ENCODE results near the gene LRRFIP1. TPM values are rescaled to one million over a fixed set of nuclear protein-coding genes. Genes with fewer than 3 reads are reported as not detected.
A peak's percentile ranks its signal among the peaks of the same experiment; 100 is the strongest.
"Not testable (repeated sequence)": the region's sequence is repeated elsewhere in the genome, so short reads cannot be mapped to it uniquely, and the experiment has no call there.

Gene LRRFIP1
- polyA plus RNA-seq, 1 donor from 2014 or later: 123 TPM

GRCh38 chr2:237742614-237743013 lies 115.2 kb downstream of the LRRFIP1 start:
- Mint-ChIP-seq H3K27me3 (no peaks in the 10 kb centered on the region), H3K36me3 (no peaks in the 10 kb centered on the region), H3K27ac (peak overlapping the region; percentile 52 to 98 (median 59)), H3K4me3 (no peak overlapping the region), H3K9me3 (no peaks in the 10 kb centered on the region), H3K4me1 (peaks cover 19 to 32% (median 22%) of the 10 kb centered on the region in 3 donors)

GRCh38 chr2:237743024-237743423 lies 115.6 kb downstream of the LRRFIP1 start:
- Mint-ChIP-seq H3K4me3 (peak overlapping the region in 1 of 4 donors; percentile 23), H3K9me3 (no peaks in the 10 kb centered on the region), H3K27ac (peak overlapping the region; percentile 52 to 98 (median 80)), H3K27me3 (no peaks in the 10 kb centered on the region), H3K36me3 (no peaks in the 10 kb centered on the region), H3K4me1 (peaks cover 19 to 28% (median 22%) of the 10 kb centered on the region in 3 donors)

- H3K4me3 Mint-ChIP-seq: peak overlapping the region in 1 of 4 donors; percentile 23
- no peaks in the 10 kb centered on the region for H3K27me3 Mint-ChIP-seq
- peaks cover 19 to 28% (median 22%) of the 10 kb centered on the region in 3 donors for H3K4me1 Mint-ChIP-seq
- no peaks in the 10 kb centered on the region for H3K9me3 Mint-ChIP-seq
- H3K27ac Mint-ChIP-seq: peak overlapping the region; percentile 8 to 98 (median 80)
- H3K36me3 Mint-ChIP-seq: peaks cover 5% of the 10 kb centered on the region
Observed at GRCh38 chr2:237743561-237744269, 116.3 kb downstream of the LRRFIP1 start.

- H3K4me3 Mint-ChIP-seq: no peak overlapping the region
- peaks cover 19 to 28% (median 22%) of the 10 kb centered on the region in 3 donors for H3K4me1 Mint-ChIP-seq
- H3K27me3 Mint-ChIP-seq: no peaks in the 10 kb centered on the region
- H3K27ac Mint-ChIP-seq: peak overlapping the region; percentile 8 to 98 (median 80)
- no peaks in the 10 kb centered on the region for H3K9me3 Mint-ChIP-seq
- peaks cover 5% of the 10 kb centered on the region for H3K36me3 Mint-ChIP-seq
Observed at GRCh38 chr2:237744270-237744612, 116.9 kb downstream of the LRRFIP1 start.

- peak overlapping the region in 1 of 4 donors; percentile 69 for H3K4me3 Mint-ChIP-seq
- peaks cover 7% of the 10 kb centered on the region for H3K36me3 Mint-ChIP-seq
- H3K9me3 Mint-ChIP-seq: no peaks in the 10 kb centered on the region
- H3K27me3 Mint-ChIP-seq: no peaks in the 10 kb centered on the region
- peak overlapping the region; percentile 46 to 80 (median 73) for H3K27ac Mint-ChIP-seq
- peaks cover 19 to 28% (median 22%) of the 10 kb centered on the region in 3 donors for H3K4me1 Mint-ChIP-seq
Observed at GRCh38 chr2:237744613-237745249, 117.3 kb downstream of the LRRFIP1 start.

- Mint-ChIP-seq H3K27ac (peak overlapping the region; percentile 46 to 80 (median 73)), H3K4me1 (peaks cover 17 to 28% (median 22%) of the 10 kb centered on the region in 3 donors), H3K9me3 (no peaks in the 10 kb centered on the region), H3K27me3 (no peaks in the 10 kb centered on the region), H3K4me3 (peak overlapping the region in 1 of 4 donors; percentile 69), H3K36me3 (peaks cover 10% of the 10 kb centered on the region)
Observed at GRCh38 chr2:237745250-237745613, 117.8 kb downstream of the LRRFIP1 start.

- Mint-ChIP-seq H3K27ac (peak overlapping the region in 2 of 3 donors; percentile 32 to 39), H3K36me3 (peaks cover 10% of the 10 kb centered on the region), H3K27me3 (no peaks in the 10 kb centered on the region), H3K4me1 (peaks cover 17 to 18% (median 17%) of the 10 kb centered on the region in 3 donors), H3K4me3 (no peak overlapping the region), H3K9me3 (no peaks in the 10 kb centered on the region)
Observed at GRCh38 chr2:237746302-237747080, 119.1 kb downstream of the LRRFIP1 start.

- Mint-ChIP-seq H3K4me1 (peaks cover 17 to 18% (median 17%) of the 10 kb centered on the region in 3 donors), H3K4me3 (no peak overlapping the region), H3K27me3 (no peaks in the 10 kb centered on the region), H3K9me3 (no peaks in the 10 kb centered on the region), H3K36me3 (peaks cover 10% of the 10 kb centered on the region), H3K27ac (peak overlapping the region in 1 of 3 donors; percentile 39)
Observed at GRCh38 chr2:237747189-237747588, 119.8 kb downstream of the LRRFIP1 start.

GRCh38 chr2:237749002-237749401 lies 121.6 kb downstream of the LRRFIP1 start:
- Mint-ChIP-seq H3K27me3 (no peaks in the 10 kb centered on the region), H3K4me1 (peaks cover 7 to 13% (median 8%) of the 10 kb centered on the region in 3 donors), H3K9me3 (no peaks in the 10 kb centered on the region), H3K27ac (no peak overlapping the region), H3K4me3 (no peak overlapping the region), H3K36me3 (peaks cover 10% of the 10 kb centered on the region)

GRCh38 chr2:237749961-237750360 lies 122.6 kb downstream of the LRRFIP1 start:
- Mint-ChIP-seq H3K4me3 (no peak overlapping the region), H3K27ac (peak overlapping the region in 1 of 3 donors; percentile 76), H3K36me3 (peaks cover 11% of the 10 kb centered on the region)

GRCh38 chr2:237750441-237750840 lies 123.1 kb downstream of the LRRFIP1 start:
- not testable (repeated sequence) for H3K9me3 Mint-ChIP-seq, H3K4me1 Mint-ChIP-seq, H3K27me3 Mint-ChIP-seq, H3K4me3 Mint-ChIP-seq
- H3K27ac Mint-ChIP-seq: peak overlapping the region in 1 of 3 donors; percentile 23
- peaks cover 11% of the 10 kb centered on the region for H3K36me3 Mint-ChIP-seq

More at GRCh38 chr2:237749961-237750360, 122.6 kb downstream of the LRRFIP1 start:
- Mint-ChIP-seq H3K4me1 (peaks cover 2 to 10% (median 5%) of the 10 kb centered on the region in 3 donors), H3K27me3 (no peaks in the 10 kb centered on the region), H3K9me3 (no peaks in the 10 kb centered on the region)

GRCh38 chr2:237752761-237753165 lies 125.4 kb downstream of the LRRFIP1 start:
- Mint-ChIP-seq H3K36me3 (peaks cover 14% of the 10 kb centered on the region), H3K27ac (peak overlapping the region in 2 of 3 donors; percentile 9 to 29), H3K9me3 (no peaks in the 10 kb centered on the region), H3K27me3 (no peaks in the 10 kb centered on the region), H3K4me3 (no peak overlapping the region), H3K4me1 (peaks cover 0 to 7% (median 2%) of the 10 kb centered on the region in 3 donors)

- Mint-ChIP-seq H3K36me3 (peaks cover 11% of the 10 kb centered on the region), H3K9me3 (no peaks in the 10 kb centered on the region), H3K4me1 (peaks cover 0 to 7% (median 2%) of the 10 kb centered on the region in 3 donors), H3K4me3 (no peak overlapping the region), H3K27me3 (no peaks in the 10 kb centered on the region), H3K27ac (no peak overlapping the region)
Observed at GRCh38 chr2:237754182-237754581, 126.8 kb downstream of the LRRFIP1 start.

- peaks cover 8% of the 10 kb centered on the region for H3K36me3 Mint-ChIP-seq
- H3K9me3 Mint-ChIP-seq: no peaks in the 10 kb centered on the region
- no peak overlapping the region for H3K4me3 Mint-ChIP-seq
- no peaks in the 10 kb centered on the region for H3K27me3 Mint-ChIP-seq
- no peak overlapping the region for H3K27ac Mint-ChIP-seq
- peaks cover 0 to 7% (median 2%) of the 10 kb centered on the region in 3 donors for H3K4me1 Mint-ChIP-seq
Observed at GRCh38 chr2:237754626-237755248, 127.3 kb downstream of the LRRFIP1 start.

Measured in IgD-negative memory B cell (primary cell).